Measurements from ENCODE around the gene MYO1G.

The MYO1G gene

GRCh38 chr7:44971188-44971901, 7.5 kb downstream of the MYO1G start:
- no peak for DNase-seq (ENCODE audit: low read depth)
- no peak for TF ChIP-seq CTCF (IDR thresholded peaks at IDR 0.05; ENCODE audit: low read depth, low read length, missing control alignments)
- H3K4me3 ChIP-seq (ENCODE audit: low read depth, low read length) = no peak overlapping the region
- in situ Hi-C loops (cut with HindIII; ENCODE audit: low sequenced_read_pairs) = no loop called here

GRCh38 chr7:44970523-44971051, 8.2 kb downstream of the MYO1G start:
- DNase-seq (ENCODE audit: low read depth) = no peak
- no peak for TF ChIP-seq CTCF (IDR thresholded peaks at IDR 0.05; ENCODE audit: low read depth, low read length, missing control alignments)
- in situ Hi-C loops (cut with HindIII; ENCODE audit: low sequenced_read_pairs) = no loop called here
- no peak overlapping the region for H3K4me3 ChIP-seq (ENCODE audit: low read depth, low read length)

- in situ Hi-C loops (cut with HindIII; ENCODE audit: low sequenced_read_pairs) = no loop called here
- TF ChIP-seq CTCF (IDR thresholded peaks at IDR 0.05; ENCODE audit: low read depth, low read length, missing control alignments) = no peak
- no peak for DNase-seq (ENCODE audit: low read depth)
- no peak overlapping the region for H3K4me3 ChIP-seq (ENCODE audit: low read depth, low read length)
Observed at GRCh38 chr7:44969701-44970522, 8.9 kb downstream of the MYO1G start.

- in situ Hi-C loops (cut with HindIII; ENCODE audit: low sequenced_read_pairs) = no loop called here
- no peak for TF ChIP-seq CTCF (IDR thresholded peaks at IDR 0.05; ENCODE audit: low read depth, low read length, missing control alignments)
- no peak for DNase-seq (ENCODE audit: low read depth)
- no peak overlapping the region for H3K4me3 ChIP-seq (ENCODE audit: low read depth, low read length)
Observed at GRCh38 chr7:44969049-44969700, 9.6 kb downstream of the MYO1G start.

- no peak for TF ChIP-seq CTCF (IDR thresholded peaks at IDR 0.05; ENCODE audit: low read depth, low read length, missing control alignments)
- no peak overlapping the region for H3K4me3 ChIP-seq (ENCODE audit: low read depth, low read length)
- in situ Hi-C loops (cut with HindIII; ENCODE audit: low sequenced_read_pairs) = no loop called here
- DNase-seq (ENCODE audit: low read depth) = no peak
Observed at GRCh38 chr7:44967571-44968446, 11.0 kb downstream of the MYO1G start.

Measured in astrocyte of the cerebellum (primary cell).